Sigmoid colon (tissue), 7 donors: ENCODE data around the gene EXOC3L1. TPM values are rescaled to one million over a fixed set of nuclear protein-coding genes. Genes with fewer than 3 reads are reported as not detected.

Experiments
- DNase-seq: peaks from one replicate; pipeline ENCODE4 v3.0.0-alpha.2; 2019
- H3K27ac ChIP-seq, 4 donors: fragments of 200-600 bp; sonication (generic); one replicate each; pipeline ENCODE4 v1.5.1; 2016 to 2019; ENCODE audit warnings: mild to moderate bottlenecking in 1 of 4
- H3K27me3 ChIP-seq, 3 donors: fragments of 200-600 bp; sonication (generic); one replicate each; pipeline ENCODE4 v1.5.1; 2019; ENCODE audit warnings: mild to moderate bottlenecking in 1 of 3
- H3K36me3 ChIP-seq, 4 donors: fragments of 200-600 bp; sonication (generic); one replicate each; pipeline ENCODE4 v1.5.1; 2016 to 2019
- H3K4me1 ChIP-seq, 4 donors: fragments of 200-600 bp; sonication (generic); one replicate each; pipeline ENCODE4 v1.5.1; 2017 to 2019
- H3K4me3 ChIP-seq, 4 donors: fragments of 200-600 bp; sonication (generic); one replicate each; pipeline ENCODE4 v1.5.1; 2017 to 2019; ENCODE audit warnings: mild to moderate bottlenecking in 2 of 4, moderate library complexity in 1 of 4
- H3K9me3 ChIP-seq, 4 donors: fragments of 200-600 bp in 3 of 4; sonication (generic) in 3 of 4; one replicate each; pipeline versions ENCODE4 v1.5.1 to v1.6.1; 2013 to 2019
- CTCF ChIP-seq, 4 experiments: fragments of 450-650 bp in 3 of 4; fragments of 200-600 bp in 1 of 4; IDR thresholded peaks; one replicate each; pipeline ENCODE4 v1.5.1; 2016 to 2019; ENCODE audit warnings: antibody characterized with exemption in 4 of 4, mild to moderate bottlenecking in 3 of 4, moderate library complexity in 2 of 4
- EP300 ChIP-seq, 4 donors: sonication (generic); formaldehyde crosslinking; IDR thresholded peaks; one replicate each; pipeline ENCODE4 v1.6.1; 2017; ENCODE audit warnings: antibody characterized with exemption in 4 of 4
- POLR2A ChIP-seq, 2 donors: fragments of 450-650 bp; IDR thresholded peaks; one replicate each; pipeline ENCODE4 v1.6.1; 2016; ENCODE audit warnings: antibody characterized with exemption in 2 of 2, mild to moderate bottlenecking in 2 of 2, moderate library complexity in 2 of 2
- POLR2AphosphoS5 ChIP-seq, 4 donors: sonication (generic); formaldehyde crosslinking; IDR thresholded peaks; one replicate each; pipeline ENCODE4 v1.6.1; 2017; ENCODE audit warnings: antibody characterized with exemption in 4 of 4
- WGBS, 2 donors: extraction: QIAGEN DNeasy Blood & Tissue Kit; methylation state at CpG; one replicate each; pipeline ENCODE4 v1.1.7; 2013; 5-methylcytosine and 5-hydroxymethylcytosine counted together
- intact Hi-C: fragments of 100-400 bp; cut with DNase I; formaldehyde crosslinking; loops from one replicate; pipeline ENCODE4 v1.15.1; 2023
- polyA plus RNA-seq, 3 donors: library from polyadenylated mRNA; stranded (reverse); fragments of 200-250 nt; gene quantifications; one replicate each; pipeline ENCODE4 v1.2.3, GENCODE V29; 2013
- total RNA-seq, 4 donors: library from RNA; depleted of rRNA; stranded (reverse); fragments of >200 nt; gene quantifications; one replicate each; pipeline ENCODE4 v1.1.0, GENCODE V29; 2016
- donor health status: healthy with polysubstance abuse.
- donor health status: Bipolar disorder and iron deficiency.
- donor health status: healthy.

The EXOC3L1 gene
- total and polyA plus RNA-seq, 7 donors = 1.1 to 8.4 (median 2.5) TPM

- Histone ChIP-seq H3K4me1 (peaks cover 0 to 44% (median 38%) of the 10 kb centered on the region in 4 donors), H3K9me3 (no peaks in the 10 kb centered on the region), H3K27me3 (no peaks in the 10 kb centered on the region), H3K27ac (peak overlapping the region; percentile 91 to 96 (median 94)), H3K4me3 (peak overlapping the region; percentile 68 to 79 (median 73)), H3K36me3 (no peaks in the 10 kb centered on the region)
- DNase-seq = no peak
- TF ChIP-seq CTCF (IDR thresholded peaks at IDR 0.05) (no peak), POLR2AphosphoS5 (IDR thresholded peaks at IDR 0.05) (no peak), POLR2A (IDR thresholded peaks at IDR 0.05) (no peak), EP300 (IDR thresholded peaks at IDR 0.05) (no peak)
- WGBS, 2 donors = 4 to 6% methylated on average over 11 of the region's 11 CpGs
- intact Hi-C loops = loop anchor here (1.0 kb wide), 1 partner anchor 62 kb away; no protein-coding TSS in a partner anchor
Observed at GRCh38 chr16:67183284-67183626, 6.7 kb downstream of the EXOC3L1 start.

GRCh38 chr16:67182288-67182687 lies 7.6 kb downstream of the EXOC3L1 start:
- Histone ChIP-seq H3K4me1 (peaks cover 0 to 54% (median 46%) of the 10 kb centered on the region in 4 donors), H3K27ac (peak overlapping the region in 2 of 4 donors; percentile 50 to 66), H3K9me3 (no peaks in the 10 kb centered on the region), H3K36me3 (no peaks in the 10 kb centered on the region), H3K27me3 (no peaks in the 10 kb centered on the region), H3K4me3 (no peak overlapping the region)
- 89 to 90% methylated on average over 2 of the region's 2 CpGs for WGBS, 2 donors
- DNase-seq = no peak
- intact Hi-C loops = no loop called here
- TF ChIP-seq POLR2A (IDR thresholded peaks at IDR 0.05) (no peak), EP300 (IDR thresholded peaks at IDR 0.05) (no peak)

- Histone ChIP-seq H3K4me3 (no peak overlapping the region), H3K4me1 (peaks cover 0 to 55% (median 47%) of the 10 kb centered on the region in 4 donors), H3K27me3 (no peaks in the 10 kb centered on the region), H3K36me3 (no peaks in the 10 kb centered on the region), H3K9me3 (no peaks in the 10 kb centered on the region), H3K27ac (peak overlapping the region; percentile 36 to 66 (median 54))
- intact Hi-C loops = no loop called here
- no peak for TF ChIP-seq EP300 (IDR thresholded peaks at IDR 0.05)
- TF ChIP-seq POLR2AphosphoS5 (IDR thresholded peaks at IDR 0.05) = peak in 1 of 4 donors; percentile 34
- TF ChIP-seq POLR2A (IDR thresholded peaks at IDR 0.05) = no peak
- TF ChIP-seq CTCF (IDR thresholded peaks at IDR 0.05) = no peak
- whole genome bisulfite sequencing, 2 donors = 68 to 91% methylated on average over 2 of the region's 2 CpGs
- DNase-seq = peak; percentile 86
Observed at GRCh38 chr16:67181346-67181745, 8.6 kb downstream of the EXOC3L1 start.

- TF ChIP-seq POLR2A (IDR thresholded peaks at IDR 0.05) (no peak), EP300 (IDR thresholded peaks at IDR 0.05) (no peak), POLR2AphosphoS5 (IDR thresholded peaks at IDR 0.05) (no peak), CTCF (IDR thresholded peaks at IDR 0.05) (no peak)
- H3K27me3 ChIP-seq = no peaks in the 10 kb centered on the region
- no peaks in the 10 kb centered on the region for H3K36me3 ChIP-seq
- DNase-seq = no peak
- H3K4me3 ChIP-seq = no peak overlapping the region
- H3K9me3 ChIP-seq = no peaks in the 10 kb centered on the region
- H3K27ac ChIP-seq = no peak overlapping the region
- 90 to 95% methylated on average over 16 of the region's 16 CpGs for WGBS, 2 donors
- intact Hi-C loops = no loop called here
- peaks cover 0 to 49% (median 39%) of the 10 kb centered on the region in 4 donors for H3K4me1 ChIP-seq
Observed at GRCh38 chr16:67180166-67180565, 9.8 kb downstream of the EXOC3L1 start.

- peaks cover 0 to 49% (median 39%) of the 10 kb centered on the region in 4 donors for H3K4me1 ChIP-seq
Observed at GRCh38 chr16:67179421-67180080, 10.4 kb downstream of the EXOC3L1 start.

More at GRCh38 chr16:67179421-67180080, 10.4 kb downstream of the EXOC3L1 start:
- intact Hi-C loops = no loop called here
- no peak for DNase-seq
- TF ChIP-seq POLR2AphosphoS5 (IDR thresholded peaks at IDR 0.05) = no peak
- TF ChIP-seq CTCF (IDR thresholded peaks at IDR 0.05) = no peak
- TF ChIP-seq POLR2A (IDR thresholded peaks at IDR 0.05) = no peak
- no peak for TF ChIP-seq EP300 (IDR thresholded peaks at IDR 0.05)
- H3K9me3 ChIP-seq = no peaks in the 10 kb centered on the region
- H3K36me3 ChIP-seq = no peaks in the 10 kb centered on the region
- H3K27ac ChIP-seq = no peak overlapping the region
- 91 to 92% methylated on average over 13 of the region's 13 CpGs for WGBS, 2 donors
- no peak overlapping the region for H3K4me3 ChIP-seq
- no peaks in the 10 kb centered on the region for H3K27me3 ChIP-seq
